ENCODE measurements around the gene PTPRA.
"Not testable (repeated sequence)": the region's sequence is repeated elsewhere in the genome, so short reads cannot be mapped to it uniquely, and the experiment has no call there.

- TF ChIP-seq, protein P1, sequence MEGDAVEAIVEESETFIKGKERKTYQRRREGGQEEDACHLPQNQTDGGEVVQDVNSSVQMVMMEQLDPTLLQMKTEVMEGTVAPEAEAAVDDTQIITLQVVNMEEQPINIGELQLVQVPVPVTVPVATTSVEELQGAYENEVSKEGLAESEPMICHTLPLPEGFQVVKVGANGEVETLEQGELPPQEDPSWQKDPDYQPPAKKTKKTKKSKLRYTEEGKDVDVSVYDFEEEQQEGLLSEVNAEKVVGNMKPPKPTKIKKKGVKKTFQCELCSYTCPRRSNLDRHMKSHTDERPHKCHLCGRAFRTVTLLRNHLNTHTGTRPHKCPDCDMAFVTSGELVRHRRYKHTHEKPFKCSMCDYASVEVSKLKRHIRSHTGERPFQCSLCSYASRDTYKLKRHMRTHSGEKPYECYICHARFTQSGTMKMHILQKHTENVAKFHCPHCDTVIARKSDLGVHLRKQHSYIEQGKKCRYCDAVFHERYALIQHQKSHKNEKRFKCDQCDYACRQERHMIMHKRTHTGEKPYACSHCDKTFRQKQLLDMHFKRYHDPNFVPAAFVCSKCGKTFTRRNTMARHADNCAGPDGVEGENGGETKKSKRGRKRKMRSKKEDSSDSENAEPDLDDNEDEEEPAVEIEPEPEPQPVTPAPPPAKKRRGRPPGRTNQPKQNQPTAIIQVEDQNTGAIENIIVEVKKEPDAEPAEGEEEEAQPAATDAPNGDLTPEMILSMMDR (IDR thresholded peaks at IDR 0.05) = not testable (repeated sequence)
- not testable (repeated sequence) for TF ChIP-seq POLR2A (IDR thresholded peaks at IDR 0.05)
Observed at GRCh38 chr20:3064119-3064518, 190.8 kb downstream of the PTPRA start.

Data from adrenal gland (tissue), 5 donors.